ENCODE results near the gene MSI1. TPM values are rescaled to one million over a fixed set of nuclear protein-coding genes. Genes with fewer than 3 reads are reported as not detected.

The MSI1 gene
- under 1 TPM in 1 of 4 donors, not detected in 3; 0.16 TPM for total RNA-seq

GRCh38 chr12:120368789-120369602 lies at the start of gene MSI1:
MSI1 (minus strand) TSS chr12:120369164; CDS start chr12:120369091, 73 bp downstream.
- peaks cover 0 to 3% of the 10 kb centered on the region in 2 donors for H3K4me1 ChIP-seq
- H3K27ac ChIP-seq: no peak within 1 kb of the TSS
- no peak for ATAC-seq
- DNase-seq: no peak
- no peaks in the 10 kb centered on the region for H3K9me3 ChIP-seq
- H3K4me3 ChIP-seq: peak within 1 kb of the TSS; percentile 36 to 44 (median 40)
- intact Hi-C loops (cut with DNase I; ENCODE audit: low total_unique reads): no loop called here
- in situ Hi-C loops (cut with MboI; ENCODE audit: low sequenced_read_pairs in 4 of 4): no loop called here
- H3K36me3 ChIP-seq: no peaks in the 10 kb centered on the region
- peaks cover 53 to 61% (median 58%) of the 10 kb centered on the region in 3 donors for H3K27me3 ChIP-seq
- no peak for TF ChIP-seq CTCF (IDR thresholded peaks at IDR 0.05 in 4 of 5, conservative IDR thresholded peaks at IDR 0.05 in 1 of 5)
- no peak for TF ChIP-seq POLR2A (IDR thresholded peaks at IDR 0.05)

- TF ChIP-seq CTCF (IDR thresholded peaks at IDR 0.05 in 4 of 5, conservative IDR thresholded peaks at IDR 0.05 in 1 of 5) (no peak), POLR2A (IDR thresholded peaks at IDR 0.05) (no peak)
- H3K4me3 ChIP-seq: no peak overlapping the region
- no peaks in the 10 kb centered on the region for H3K36me3 ChIP-seq
- H3K9me3 ChIP-seq: no peaks in the 10 kb centered on the region
- in situ Hi-C loops (cut with MboI; ENCODE audit: low sequenced_read_pairs in 4 of 4) (no loop called here), intact Hi-C loops (cut with DNase I; ENCODE audit: low total_unique reads) (no loop called here)
- DNase-seq (no peak), ATAC-seq (no peak)
- H3K4me1 ChIP-seq: no peaks in the 10 kb centered on the region
- H3K27ac ChIP-seq: no peak overlapping the region
- peaks cover 0 to 8% (median 8%) of the 10 kb centered on the region in 3 donors for H3K27me3 ChIP-seq
Measured at GRCh38 chr12:120417917-120418580, 49.1 kb upstream of the MSI1 start.

GRCh38 chr12:120416490-120417216 lies 47.7 kb upstream of the MSI1 start:
- intact Hi-C loops (cut with DNase I; ENCODE audit: low total_unique reads): no loop called here
- no peak for DNase-seq
- ATAC-seq: no peak
- no peak overlapping the region for H3K27ac ChIP-seq
- H3K9me3 ChIP-seq: no peaks in the 10 kb centered on the region
- no peaks in the 10 kb centered on the region for H3K4me1 ChIP-seq
- H3K4me3 ChIP-seq: no peak overlapping the region
- H3K36me3 ChIP-seq: no peaks in the 10 kb centered on the region
- TF ChIP-seq CTCF (IDR thresholded peaks at IDR 0.05 in 4 of 5, conservative IDR thresholded peaks at IDR 0.05 in 1 of 5) (no peak), POLR2A (IDR thresholded peaks at IDR 0.05) (no peak)
- in situ Hi-C loops (cut with MboI; ENCODE audit: low sequenced_read_pairs in 4 of 4): no loop called here
- peaks cover 0 to 8% (median 8%) of the 10 kb centered on the region in 3 donors for H3K27me3 ChIP-seq

GRCh38 chr12:120413901-120414695 lies 45.1 kb upstream of the MSI1 start:
- in situ Hi-C loops (cut with MboI; ENCODE audit: low sequenced_read_pairs in 4 of 4) (no loop called here), intact Hi-C loops (cut with DNase I; ENCODE audit: low total_unique reads) (no loop called here)
- DNase-seq (no peak), ATAC-seq (no peak)
- H3K27me3 ChIP-seq: peaks cover 0 to 8% (median 4%) of the 10 kb centered on the region in 3 donors
- H3K4me3 ChIP-seq: no peak overlapping the region
- H3K27ac ChIP-seq: no peak overlapping the region
- no peak for TF ChIP-seq CTCF (IDR thresholded peaks at IDR 0.05 in 4 of 5, conservative IDR thresholded peaks at IDR 0.05 in 1 of 5)
- no peak for TF ChIP-seq POLR2A (IDR thresholded peaks at IDR 0.05)
- H3K4me1 ChIP-seq: no peaks in the 10 kb centered on the region
- H3K9me3 ChIP-seq: no peaks in the 10 kb centered on the region
- H3K36me3 ChIP-seq: no peaks in the 10 kb centered on the region

Data from gastrocnemius medialis (tissue), 4 donors.